Activated naive CD4-positive, alpha-beta T cell treated with anti-CD3 and anti-CD28 coated beads, Interleukin-2, amount 10 ng/mL, durations not matched to agents 7 days and 5 days (primary cell): ENCODE data around the gene DSC2.

Experiments used
- CTCF ChIA-PET: fragments of 350-600 bp; sonication (Branson Sonifier 250); formaldehyde crosslinking; loops from one replicate; lab custom pipeline; 2021; ENCODE audit warnings: antibody characterized with exemption; lab: Charles Lee
- DNase-seq: peaks from one replicate; pipeline ENCODE4 v3.0.0-alpha.2; 2020
- H3K27ac Mint-ChIP-seq: one replicate; pipeline ENCODE4 v1.8.0; 2021; ENCODE audit warnings: mild to moderate bottlenecking, moderate library complexity, mixed read lengths
- H3K27me3 Mint-ChIP-seq: one replicate; pipeline ENCODE4 v1.8.0; 2021; ENCODE audit warnings: mild to moderate bottlenecking, mixed read lengths
- H3K36me3 Mint-ChIP-seq: one replicate; pipeline ENCODE4 v1.8.0; 2021; ENCODE audit warnings: mixed read lengths
- H3K4me1 Mint-ChIP-seq: one replicate; pipeline ENCODE4 v1.8.0; 2021; ENCODE audit warnings: mixed read lengths
- H3K4me3 Mint-ChIP-seq: one replicate; pipeline ENCODE4 v1.8.0; 2021; ENCODE audit warnings: mild to moderate bottlenecking, moderate library complexity, mixed read lengths
- H3K9me3 Mint-ChIP-seq: one replicate; pipeline ENCODE4 v1.8.0; 2021; ENCODE audit warnings: mixed read lengths

The DSC2 gene

GRCh38 chr18:31072175-31072574, 30.0 kb downstream of the DSC2 start:
- CTCF ChIA-PET, result no interaction called here
- Mint-ChIP-seq H3K27ac (no peak overlapping the region), H3K4me1 (no peaks in the 10 kb centered on the region), H3K27me3 (no peaks in the 10 kb centered on the region), H3K9me3 (peaks cover 3% of the 10 kb centered on the region), H3K36me3 (no peaks in the 10 kb centered on the region), H3K4me3 (no peak overlapping the region)
- no peak for DNase-seq

GRCh38 chr18:31070206-31070605, 32.0 kb downstream of the DSC2 start:
- no peak for DNase-seq

GRCh38 chr18:31066266-31066665, 36.0 kb downstream of the DSC2 start:
- no peak for DNase-seq
- CTCF ChIA-PET, result no interaction called here
- Mint-ChIP-seq H3K4me1 (no peaks in the 10 kb centered on the region), H3K4me3 (no peak overlapping the region), H3K27me3 (no peaks in the 10 kb centered on the region), H3K36me3 (no peaks in the 10 kb centered on the region), H3K27ac (no peak overlapping the region), H3K9me3 (no peaks in the 10 kb centered on the region)

More at GRCh38 chr18:31070206-31070605, 32.0 kb downstream of the DSC2 start:
- Mint-ChIP-seq H3K4me3 (no peak overlapping the region), H3K36me3 (no peaks in the 10 kb centered on the region), H3K9me3 (peaks cover 3% of the 10 kb centered on the region), H3K27ac (no peak overlapping the region), H3K4me1 (no peaks in the 10 kb centered on the region), H3K27me3 (no peaks in the 10 kb centered on the region)
- CTCF ChIA-PET, result no interaction called here

- Mint-ChIP-seq H3K27me3 (no peaks in the 10 kb centered on the region), H3K9me3 (no peaks in the 10 kb centered on the region), H3K27ac (no peak overlapping the region), H3K4me3 (no peak overlapping the region), H3K36me3 (no peaks in the 10 kb centered on the region), H3K4me1 (no peaks in the 10 kb centered on the region)
- CTCF ChIA-PET, result no interaction called here
- DNase-seq, result no peak
Observed at GRCh38 chr18:31065036-31065773, 37.0 kb downstream of the DSC2 start.

- no peaks in the 10 kb centered on the region for H3K27me3 Mint-ChIP-seq
- CTCF ChIA-PET, result no interaction called here
- no peak for DNase-seq
- H3K4me1 Mint-ChIP-seq, result no peaks in the 10 kb centered on the region
- H3K36me3 Mint-ChIP-seq, result no peaks in the 10 kb centered on the region
- no peak overlapping the region for H3K4me3 Mint-ChIP-seq
- H3K9me3 Mint-ChIP-seq, result no peaks in the 10 kb centered on the region
- no peak overlapping the region for H3K27ac Mint-ChIP-seq
Observed at GRCh38 chr18:31064130-31064529, 38.1 kb downstream of the DSC2 start.

GRCh38 chr18:31061945-31062344, 40.3 kb downstream of the DSC2 start:
- no peaks in the 10 kb centered on the region for H3K4me1 Mint-ChIP-seq
- H3K36me3 Mint-ChIP-seq, result no peaks in the 10 kb centered on the region
- CTCF ChIA-PET, result no interaction called here
- no peaks in the 10 kb centered on the region for H3K27me3 Mint-ChIP-seq
- no peak overlapping the region for H3K27ac Mint-ChIP-seq
- no peak for DNase-seq
- no peaks in the 10 kb centered on the region for H3K9me3 Mint-ChIP-seq
- no peak overlapping the region for H3K4me3 Mint-ChIP-seq

GRCh38 chr18:31058897-31059296, 43.3 kb downstream of the DSC2 start:
- no peaks in the 10 kb centered on the region for H3K27me3 Mint-ChIP-seq
- H3K36me3 Mint-ChIP-seq, result no peaks in the 10 kb centered on the region
- no peaks in the 10 kb centered on the region for H3K9me3 Mint-ChIP-seq
- CTCF ChIA-PET, result no interaction called here
- DNase-seq, result no peak
- no peak overlapping the region for H3K27ac Mint-ChIP-seq
- H3K4me1 Mint-ChIP-seq, result no peaks in the 10 kb centered on the region
- H3K4me3 Mint-ChIP-seq, result no peak overlapping the region

GRCh38 chr18:31057917-31058316, 44.3 kb downstream of the DSC2 start:
- DNase-seq, result no peak
- Mint-ChIP-seq H3K4me3 (no peak overlapping the region), H3K27me3 (no peaks in the 10 kb centered on the region), H3K4me1 (no peaks in the 10 kb centered on the region), H3K36me3 (no peaks in the 10 kb centered on the region), H3K27ac (no peak overlapping the region), H3K9me3 (peaks cover 2% of the 10 kb centered on the region)
- CTCF ChIA-PET, result no interaction called here

GRCh38 chr18:31057051-31057450, 45.2 kb downstream of the DSC2 start:
- no peak for DNase-seq
- H3K27ac Mint-ChIP-seq, result no peak overlapping the region
- CTCF ChIA-PET, result no interaction called here
- H3K4me3 Mint-ChIP-seq, result no peak overlapping the region
- no peaks in the 10 kb centered on the region for H3K36me3 Mint-ChIP-seq
- H3K9me3 Mint-ChIP-seq, result peaks cover 8% of the 10 kb centered on the region
- no peaks in the 10 kb centered on the region for H3K27me3 Mint-ChIP-seq
- no peaks in the 10 kb centered on the region for H3K4me1 Mint-ChIP-seq

- H3K27me3 Mint-ChIP-seq, result no peaks in the 10 kb centered on the region
- H3K4me1 Mint-ChIP-seq, result no peaks in the 10 kb centered on the region
- H3K36me3 Mint-ChIP-seq, result no peaks in the 10 kb centered on the region
- DNase-seq, result no peak
- no peak overlapping the region for H3K4me3 Mint-ChIP-seq
- CTCF ChIA-PET, result no interaction called here
- H3K9me3 Mint-ChIP-seq, result peaks cover 11% of the 10 kb centered on the region
- H3K27ac Mint-ChIP-seq, result no peak overlapping the region
Observed at GRCh38 chr18:31056296-31056695, 45.9 kb downstream of the DSC2 start.

GRCh38 chr18:31050635-31051034, 51.6 kb downstream of the DSC2 start:
- peaks cover 12% of the 10 kb centered on the region for H3K9me3 Mint-ChIP-seq
- H3K4me1 Mint-ChIP-seq, result no peaks in the 10 kb centered on the region
- CTCF ChIA-PET, result no interaction called here
- H3K36me3 Mint-ChIP-seq, result no peaks in the 10 kb centered on the region
- H3K27ac Mint-ChIP-seq, result no peak overlapping the region
- no peaks in the 10 kb centered on the region for H3K27me3 Mint-ChIP-seq
- DNase-seq, result no peak
- no peak overlapping the region for H3K4me3 Mint-ChIP-seq

GRCh38 chr18:31049189-31049588, 53.0 kb downstream of the DSC2 start:
- Mint-ChIP-seq H3K27ac (no peak overlapping the region), H3K36me3 (no peaks in the 10 kb centered on the region), H3K4me3 (no peak overlapping the region), H3K9me3 (peaks cover 12% of the 10 kb centered on the region), H3K27me3 (peaks cover 2% of the 10 kb centered on the region), H3K4me1 (no peaks in the 10 kb centered on the region)
- CTCF ChIA-PET, result no interaction called here
- no peak for DNase-seq

GRCh38 chr18:31048216-31048615, 54.0 kb downstream of the DSC2 start:
- Mint-ChIP-seq H3K27me3 (peaks cover 12% of the 10 kb centered on the region), H3K36me3 (no peaks in the 10 kb centered on the region), H3K4me1 (no peaks in the 10 kb centered on the region), H3K9me3 (peaks cover 12% of the 10 kb centered on the region), H3K4me3 (no peak overlapping the region), H3K27ac (no peak overlapping the region)
- CTCF ChIA-PET, result no interaction called here
- no peak for DNase-seq

- peaks cover 25% of the 10 kb centered on the region for H3K27me3 Mint-ChIP-seq
- peaks cover 2% of the 10 kb centered on the region for H3K9me3 Mint-ChIP-seq
- H3K4me3 Mint-ChIP-seq, result no peak overlapping the region
- H3K36me3 Mint-ChIP-seq, result no peaks in the 10 kb centered on the region
- no peaks in the 10 kb centered on the region for H3K4me1 Mint-ChIP-seq
- CTCF ChIA-PET, result no interaction called here
- H3K27ac Mint-ChIP-seq, result no peak overlapping the region
- DNase-seq, result no peak
Observed at GRCh38 chr18:31046916-31047315, 55.3 kb downstream of the DSC2 start.

- no peak for DNase-seq
- Mint-ChIP-seq H3K4me3 (no peak overlapping the region), H3K9me3 (no peaks in the 10 kb centered on the region), H3K36me3 (peaks cover 3% of the 10 kb centered on the region), H3K4me1 (peaks cover 4% of the 10 kb centered on the region), H3K27ac (no peak overlapping the region), H3K27me3 (peaks cover 37% of the 10 kb centered on the region)
- CTCF ChIA-PET, result no interaction called here
Observed at GRCh38 chr18:31045599-31045998, 56.6 kb downstream of the DSC2 start.
